HepG2 (cell line): ENCODE measurements around the gene RERE.

ENCODE experiments used
- EZH2 ChIP-seq: conservative IDR thresholded peaks from 2 replicates; pipeline ENCODE4 v1.6.1; 2012; ENCODE audit warnings: mild to moderate bottlenecking, low read depth, low read length, moderate library complexity
- TF ChIP-seq, protein P1 (sequence below): sonication (generic); formaldehyde crosslinking; IDR thresholded peaks from 2 replicates; pipeline ENCODE4 v1.4.0; 2020; ENCODE audit warnings: missing genetic modification reagents
- TF ChIP-seq, protein P2 (sequence below): sonication (generic); formaldehyde crosslinking; IDR thresholded peaks from 2 replicates; pipeline ENCODE4 v1.5.0; 2020; ENCODE audit warnings: mild to moderate bottlenecking, missing genetic modification reagents, moderate library complexity

DNA sequence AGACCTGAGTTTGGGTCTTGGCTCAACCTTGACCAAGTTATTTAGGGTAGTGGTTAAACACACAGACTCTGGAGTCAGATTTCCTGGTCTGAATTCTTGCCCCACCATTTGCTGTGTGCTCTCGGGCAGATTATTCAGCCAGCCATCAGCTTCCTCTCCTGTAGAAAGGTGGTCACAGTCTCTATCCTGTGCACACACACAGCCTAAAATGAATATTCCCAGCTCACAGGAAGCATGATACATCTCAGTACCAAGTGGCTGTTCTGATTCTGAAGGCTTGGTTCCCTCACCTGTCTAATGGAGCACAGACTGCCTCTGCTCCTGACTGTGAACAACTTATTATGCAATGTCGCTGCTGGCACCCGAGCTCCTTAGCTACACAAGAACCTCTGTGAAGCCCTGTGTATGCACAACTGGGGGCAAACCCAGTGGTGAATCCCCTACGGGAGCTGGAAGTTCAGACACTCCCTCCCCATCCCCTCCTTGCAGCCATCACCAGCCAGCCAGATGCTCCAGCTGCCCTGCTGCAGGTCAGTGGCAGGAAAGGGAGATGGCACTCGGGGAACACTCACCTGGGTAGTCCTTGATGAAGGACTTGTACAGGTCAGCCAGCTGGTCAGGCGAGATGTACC lies 47.4 kb upstream of the RERE start:
- TF ChIP-seq, protein P1, sequence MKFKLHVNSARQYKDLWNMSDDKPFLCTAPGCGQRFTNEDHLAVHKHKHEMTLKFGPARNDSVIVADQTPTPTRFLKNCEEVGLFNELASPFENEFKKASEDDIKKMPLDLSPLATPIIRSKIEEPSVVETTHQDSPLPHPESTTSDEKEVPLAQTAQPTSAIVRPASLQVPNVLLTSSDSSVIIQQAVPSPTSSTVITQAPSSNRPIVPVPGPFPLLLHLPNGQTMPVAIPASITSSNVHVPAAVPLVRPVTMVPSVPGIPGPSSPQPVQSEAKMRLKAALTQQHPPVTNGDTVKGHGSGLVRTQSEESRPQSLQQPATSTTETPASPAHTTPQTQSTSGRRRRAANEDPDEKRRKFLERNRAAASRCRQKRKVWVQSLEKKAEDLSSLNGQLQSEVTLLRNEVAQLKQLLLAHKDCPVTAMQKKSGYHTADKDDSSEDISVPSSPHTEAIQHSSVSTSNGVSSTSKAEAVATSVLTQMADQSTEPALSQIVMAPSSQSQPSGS (CRISPR knock-in tag), result no peak
- TF ChIP-seq EZH2, result no peak
- TF ChIP-seq, protein P2, sequence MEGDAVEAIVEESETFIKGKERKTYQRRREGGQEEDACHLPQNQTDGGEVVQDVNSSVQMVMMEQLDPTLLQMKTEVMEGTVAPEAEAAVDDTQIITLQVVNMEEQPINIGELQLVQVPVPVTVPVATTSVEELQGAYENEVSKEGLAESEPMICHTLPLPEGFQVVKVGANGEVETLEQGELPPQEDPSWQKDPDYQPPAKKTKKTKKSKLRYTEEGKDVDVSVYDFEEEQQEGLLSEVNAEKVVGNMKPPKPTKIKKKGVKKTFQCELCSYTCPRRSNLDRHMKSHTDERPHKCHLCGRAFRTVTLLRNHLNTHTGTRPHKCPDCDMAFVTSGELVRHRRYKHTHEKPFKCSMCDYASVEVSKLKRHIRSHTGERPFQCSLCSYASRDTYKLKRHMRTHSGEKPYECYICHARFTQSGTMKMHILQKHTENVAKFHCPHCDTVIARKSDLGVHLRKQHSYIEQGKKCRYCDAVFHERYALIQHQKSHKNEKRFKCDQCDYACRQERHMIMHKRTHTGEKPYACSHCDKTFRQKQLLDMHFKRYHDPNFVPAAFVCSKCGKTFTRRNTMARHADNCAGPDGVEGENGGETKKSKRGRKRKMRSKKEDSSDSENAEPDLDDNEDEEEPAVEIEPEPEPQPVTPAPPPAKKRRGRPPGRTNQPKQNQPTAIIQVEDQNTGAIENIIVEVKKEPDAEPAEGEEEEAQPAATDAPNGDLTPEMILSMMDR (CRISPR knock-in tag), result no peak
